ENCODE results near the gene FUT4.

GRCh38 chr11:94563848-94564467, 20.2 kb downstream of the FUT4 start:
- TF ChIP-seq CTCF (IDR thresholded peaks at IDR 0.05) (no peak), ZFX (IDR thresholded peaks at IDR 0.05; ENCODE audit: borderline replicate concordance) (no peak)
